Measurements from ENCODE around the gene FBLIM1. TPM values are rescaled to one million over a fixed set of nuclear protein-coding genes. Genes with fewer than 3 reads are reported as not detected.

FBLIM1 gene
- total RNA-seq, 4 donors from 2014 or later, result 140 to 411 (median 311) TPM

- TF ChIP-seq CTCF (IDR thresholded peaks at IDR 0.05) (no peak), POLR2A (IDR thresholded peaks at IDR 0.05) (no peak), EP300 (IDR thresholded peaks at IDR 0.05; ENCODE audit: low read depth) (no peak), POLR2AphosphoS5 (IDR thresholded peaks at IDR 0.05) (no peak)
- Histone ChIP-seq H3K4me1 (peaks cover 0 to 2% (median 0%) of the 10 kb centered on the region in 4 donors), H3K9me3 (no peaks in the 10 kb centered on the region), H3K27me3 (no peaks in the 10 kb centered on the region), H3K4me3 (no peak overlapping the region), H3K27ac (no peak overlapping the region), H3K36me3 (peaks cover 0 to 45% (median 15%) of the 10 kb centered on the region in 4 donors)
- intact Hi-C loops (cut with DNase I; ENCODE audit: low total_unique reads) (no loop called here), in situ Hi-C loops (cut with MboI; ENCODE audit: low pct_ligation_motif_present in 1 of 4, low pct_unique_long_range_greater_than_20kb in 1 of 4, low sequenced_read_pairs in 3 of 4) (no loop called here)
- whole genome bisulfite sequencing, 2 donors (ENCODE audit: low coverage in 1 of 2), result 94% methylated on average over 4 of the region's 4 CpGs; no CpG with 5 or more reads in 1 of the 2 donors
- no peak for DNase-seq
Measured at GRCh38 chr1:15722411-15722810, 36.2 kb upstream of the FBLIM1 start.

- intact Hi-C loops (cut with DNase I; ENCODE audit: low total_unique reads), result no loop called here
- H3K27ac ChIP-seq, result no peak overlapping the region
Measured at GRCh38 chr1:15722836-15723532, 35.6 kb upstream of the FBLIM1 start.

GRCh38 chr1:15723631-15724246 lies 34.9 kb upstream of the FBLIM1 start:
- Histone ChIP-seq H3K9me3 (no peaks in the 10 kb centered on the region), H3K4me3 (no peak overlapping the region), H3K27ac (no peak overlapping the region), H3K27me3 (no peaks in the 10 kb centered on the region), H3K36me3 (peaks cover 0 to 50% (median 20%) of the 10 kb centered on the region in 4 donors), H3K4me1 (no peaks in the 10 kb centered on the region)
- TF ChIP-seq EP300 (IDR thresholded peaks at IDR 0.05; ENCODE audit: low read depth) (no peak), POLR2AphosphoS5 (IDR thresholded peaks at IDR 0.05) (peak in 1 of 3 donors; percentile 13)
- intact Hi-C loops (cut with DNase I; ENCODE audit: low total_unique reads) (no loop called here), in situ Hi-C loops (cut with MboI; ENCODE audit: low pct_ligation_motif_present in 1 of 4, low pct_unique_long_range_greater_than_20kb in 1 of 4, low sequenced_read_pairs in 3 of 4) (no loop called here)
- 88 to 89% methylated on average over 6 to 19 of the region's 20 CpGs for WGBS, 2 donors (ENCODE audit: low coverage in 1 of 2)
- DNase-seq, result no peak

More at GRCh38 chr1:15722836-15723532, 35.6 kb upstream of the FBLIM1 start:
- Histone ChIP-seq H3K36me3 (peaks cover 0 to 45% (median 17%) of the 10 kb centered on the region in 4 donors), H3K27me3 (no peaks in the 10 kb centered on the region), H3K9me3 (no peaks in the 10 kb centered on the region), H3K4me1 (no peaks in the 10 kb centered on the region), H3K4me3 (no peak overlapping the region)
- no peak for DNase-seq
- WGBS, 2 donors (ENCODE audit: low coverage in 1 of 2), result 85 to 89% methylated on average over 4 to 13 of the region's 13 CpGs
- no peak for TF ChIP-seq POLR2AphosphoS5 (IDR thresholded peaks at IDR 0.05)
- TF ChIP-seq POLR2A (IDR thresholded peaks at IDR 0.05), result no peak
- no peak for TF ChIP-seq CTCF (IDR thresholded peaks at IDR 0.05)
- TF ChIP-seq EP300 (IDR thresholded peaks at IDR 0.05; ENCODE audit: low read depth), result no peak
- in situ Hi-C loops (cut with MboI; ENCODE audit: low pct_ligation_motif_present in 1 of 4, low pct_unique_long_range_greater_than_20kb in 1 of 4, low sequenced_read_pairs in 3 of 4), result no loop called here

GRCh38 chr1:15724949-15725880 lies 33.4 kb upstream of the FBLIM1 start:
- Histone ChIP-seq H3K36me3 (peaks cover 0 to 46% (median 21%) of the 10 kb centered on the region in 4 donors), H3K9me3 (no peaks in the 10 kb centered on the region), H3K4me1 (no peaks in the 10 kb centered on the region), H3K27ac (no peak overlapping the region), H3K4me3 (no peak overlapping the region), H3K27me3 (no peaks in the 10 kb centered on the region)
- TF ChIP-seq EP300 (IDR thresholded peaks at IDR 0.05; ENCODE audit: low read depth), result no peak
- in situ Hi-C loops (cut with MboI; ENCODE audit: low pct_ligation_motif_present in 1 of 4, low pct_unique_long_range_greater_than_20kb in 1 of 4, low sequenced_read_pairs in 3 of 4) (no loop called here), intact Hi-C loops (cut with DNase I; ENCODE audit: low total_unique reads) (no loop called here)
- 84% methylated on average over 23 of the region's 26 CpGs; no CpG with 5 or more reads in 1 of the 2 donors for WGBS, 2 donors (ENCODE audit: low coverage in 1 of 2)
- no peak for DNase-seq
